GM12865 (cell line): ENCODE results near the gene MRPL28.
"Not testable (repeated sequence)": the region's sequence is repeated elsewhere in the genome, so short reads cannot be mapped to it uniquely, and the experiment has no call there.

Experiments used
- DNase-seq: peaks from one replicate; pipeline ENCODE4 v3.0.0; 2010; ENCODE audit warnings: low read depth
- H3K4me3 ChIP-seq: 2 replicates; pipeline ENCODE4 v1.5.1; 2011; ENCODE audit warnings: mild to moderate bottlenecking, low read depth, low read length, control low read depth
- TF ChIP-seq, protein P1 (sequence below): IDR thresholded peaks from 2 replicates; pipeline ENCODE4 v1.5.1; 2011; ENCODE audit warnings: low read length, control low read depth, low read depth, inconsistent platforms; ENCODE audit not compliant: insufficient read depth; ENCODE audit errors: missing control alignments

MRPL28 gene

DNA sequence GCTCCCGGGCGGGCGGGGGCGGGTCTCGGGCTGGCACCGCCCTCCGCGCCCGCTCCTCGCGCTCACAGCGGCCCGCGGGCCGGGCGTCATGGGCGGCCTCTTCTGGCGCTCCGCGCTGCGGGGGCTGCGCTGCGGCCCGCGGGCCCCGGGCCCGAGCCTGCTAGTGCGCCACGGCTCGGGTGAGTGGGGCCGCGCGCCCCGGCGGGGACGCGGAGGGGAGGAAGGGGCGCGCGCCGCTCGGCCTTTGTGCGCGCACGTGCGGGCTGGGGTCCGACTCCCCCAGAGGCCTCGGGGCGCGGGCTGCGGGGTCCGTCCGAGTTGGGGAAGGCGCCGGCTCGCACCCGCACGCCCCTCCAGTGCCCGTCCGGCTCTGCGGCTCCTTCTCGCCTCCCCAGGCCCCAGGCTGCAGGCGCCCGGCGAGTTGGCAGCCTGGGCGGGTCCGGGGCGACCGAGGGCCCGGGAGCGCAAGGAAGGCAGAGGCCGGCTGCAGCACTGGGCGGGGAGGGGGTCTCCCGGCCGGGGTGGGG, 26.9 kb upstream of the MRPL28 start, which contains the start of gene NME4:
NME4 (plus strand) TSS at position 65 of the 527 bp plus-strand sequence; CDS start at position 89, 24 bp downstream.
- TF ChIP-seq, protein P1, sequence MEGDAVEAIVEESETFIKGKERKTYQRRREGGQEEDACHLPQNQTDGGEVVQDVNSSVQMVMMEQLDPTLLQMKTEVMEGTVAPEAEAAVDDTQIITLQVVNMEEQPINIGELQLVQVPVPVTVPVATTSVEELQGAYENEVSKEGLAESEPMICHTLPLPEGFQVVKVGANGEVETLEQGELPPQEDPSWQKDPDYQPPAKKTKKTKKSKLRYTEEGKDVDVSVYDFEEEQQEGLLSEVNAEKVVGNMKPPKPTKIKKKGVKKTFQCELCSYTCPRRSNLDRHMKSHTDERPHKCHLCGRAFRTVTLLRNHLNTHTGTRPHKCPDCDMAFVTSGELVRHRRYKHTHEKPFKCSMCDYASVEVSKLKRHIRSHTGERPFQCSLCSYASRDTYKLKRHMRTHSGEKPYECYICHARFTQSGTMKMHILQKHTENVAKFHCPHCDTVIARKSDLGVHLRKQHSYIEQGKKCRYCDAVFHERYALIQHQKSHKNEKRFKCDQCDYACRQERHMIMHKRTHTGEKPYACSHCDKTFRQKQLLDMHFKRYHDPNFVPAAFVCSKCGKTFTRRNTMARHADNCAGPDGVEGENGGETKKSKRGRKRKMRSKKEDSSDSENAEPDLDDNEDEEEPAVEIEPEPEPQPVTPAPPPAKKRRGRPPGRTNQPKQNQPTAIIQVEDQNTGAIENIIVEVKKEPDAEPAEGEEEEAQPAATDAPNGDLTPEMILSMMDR, result no peak
- H3K4me3 ChIP-seq, result peak within 1 kb of the TSS; percentile 69
- peak; percentile 58 for DNase-seq

DNA sequence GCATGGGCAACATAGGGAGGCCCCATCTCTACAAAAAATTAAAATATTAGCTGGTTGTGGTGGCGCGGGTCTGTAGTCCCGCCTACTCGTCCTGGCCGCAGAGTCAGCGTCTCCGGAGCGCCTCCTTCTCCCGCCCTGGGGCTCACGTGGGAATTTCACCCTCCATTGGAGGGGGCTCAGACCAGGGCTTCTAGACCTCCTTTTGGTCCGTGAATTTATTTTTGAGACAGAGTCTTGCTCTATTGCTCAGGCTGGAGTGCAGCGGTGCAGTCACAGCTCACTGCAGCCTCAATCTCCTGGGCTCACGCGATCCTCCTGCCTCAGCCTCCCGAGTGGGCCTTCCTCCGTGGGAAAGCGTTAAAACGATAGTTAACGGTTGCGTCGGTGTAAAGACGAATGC, 26.3 kb upstream of the MRPL28 start:
- peak; percentile 59 for DNase-seq
- TF ChIP-seq, protein P1, result no peak
- H3K4me3 ChIP-seq, result peak overlapping the region; percentile 69

DNA sequence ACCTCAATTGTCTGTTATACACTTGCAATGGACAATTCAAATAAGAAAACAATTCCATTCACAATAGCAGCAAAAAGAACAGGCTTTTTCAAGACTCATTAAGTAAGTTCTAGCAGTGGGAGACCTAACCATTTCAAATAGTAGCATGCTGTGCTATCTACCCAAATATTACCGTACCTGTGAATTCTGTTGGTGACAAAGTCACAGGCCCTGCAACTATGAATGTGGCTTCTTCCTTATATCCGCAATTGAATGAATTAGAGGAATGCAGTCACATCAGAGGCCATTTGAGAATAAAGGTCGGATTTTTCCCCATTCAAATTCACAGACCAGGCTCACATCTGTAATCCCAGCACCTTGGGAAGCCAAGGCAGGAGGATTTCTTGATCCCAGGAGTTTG, 25.9 kb upstream of the MRPL28 start:
- H3K4me3 ChIP-seq, result peak overlapping the region; percentile 69
- DNase-seq, result no peak
- TF ChIP-seq, protein P1, result no peak

DNA sequence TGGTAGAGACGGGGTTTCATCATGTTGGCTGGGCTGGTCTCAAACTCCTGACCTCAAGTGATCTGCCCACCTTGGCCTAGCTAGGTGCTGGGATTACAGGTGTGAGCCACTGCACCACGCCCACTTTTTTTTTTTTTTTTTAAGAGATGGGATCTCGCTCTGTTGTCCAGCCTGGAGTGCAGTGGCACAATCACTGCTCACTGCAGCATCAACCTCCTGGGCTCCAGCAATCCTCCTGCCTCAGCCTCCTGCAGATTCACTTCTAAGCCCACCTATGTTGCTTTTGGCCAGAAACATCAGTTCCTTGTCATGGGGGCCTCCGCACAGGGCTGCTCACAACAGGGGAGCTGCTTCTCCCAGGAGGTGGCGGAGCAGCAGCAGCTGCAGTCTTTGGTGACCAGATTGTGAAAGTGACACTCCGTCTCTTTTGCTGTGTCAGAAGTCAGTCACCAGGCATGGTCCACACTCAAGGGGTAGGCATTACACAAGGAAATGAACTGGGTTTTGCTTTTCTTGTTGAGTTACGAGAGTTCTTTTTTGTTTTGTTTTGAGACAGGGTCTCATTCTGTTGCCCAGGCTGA, 22.2 kb upstream of the MRPL28 start:
- TF ChIP-seq, protein P1, result no peak
- peak; percentile 50 for DNase-seq
- H3K4me3 ChIP-seq, result no peak overlapping the region

DNA sequence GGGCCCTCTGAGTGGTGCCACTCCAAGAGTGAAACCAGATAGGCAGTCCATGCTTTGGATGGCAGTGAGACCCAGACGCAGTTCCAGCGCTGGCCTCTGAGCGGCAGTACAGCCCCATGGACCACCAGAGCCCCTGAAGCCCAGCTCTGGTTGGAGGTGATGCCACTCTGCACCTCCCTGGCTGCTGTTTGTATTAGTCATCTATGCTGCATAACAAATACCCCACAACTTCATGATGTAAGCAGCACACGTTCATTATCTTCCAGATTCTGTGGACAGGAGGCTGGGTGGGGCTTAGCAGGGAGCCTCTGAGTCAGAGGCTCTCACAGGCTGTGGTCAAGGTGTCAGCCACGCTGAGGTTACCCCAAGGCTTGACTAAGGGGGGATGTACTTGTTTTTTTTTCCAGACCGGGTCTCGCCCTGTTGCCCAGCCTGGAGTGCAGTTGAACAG, 21.6 kb upstream of the MRPL28 start:
- peak; percentile 75 for DNase-seq
- no peak overlapping the region for H3K4me3 ChIP-seq
- TF ChIP-seq, protein P1, result peak; percentile 87

DNA sequence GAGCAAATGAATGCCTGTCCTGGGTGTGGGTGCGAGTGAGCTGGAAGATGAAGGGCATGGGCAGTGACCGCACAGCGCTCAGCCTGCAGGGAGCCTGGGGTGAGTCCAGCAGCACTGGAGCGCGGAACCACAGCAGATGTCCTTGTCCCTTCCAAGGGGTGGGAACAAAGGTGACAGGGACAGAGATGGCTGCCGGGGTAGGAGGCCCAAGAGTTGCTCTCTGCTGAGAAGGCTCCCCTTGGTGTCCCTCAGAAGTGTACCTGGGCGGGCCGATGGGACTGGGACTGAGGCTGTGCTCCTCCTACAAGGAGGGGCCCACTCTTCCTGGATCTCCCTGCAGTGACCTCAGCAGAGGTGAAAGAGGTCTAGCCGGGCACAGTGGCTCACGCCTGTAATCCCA, 19.0 kb upstream of the MRPL28 start:
- H3K4me3 ChIP-seq, result no peak overlapping the region
- no peak for DNase-seq
- TF ChIP-seq, protein P1, result no peak

DNA sequence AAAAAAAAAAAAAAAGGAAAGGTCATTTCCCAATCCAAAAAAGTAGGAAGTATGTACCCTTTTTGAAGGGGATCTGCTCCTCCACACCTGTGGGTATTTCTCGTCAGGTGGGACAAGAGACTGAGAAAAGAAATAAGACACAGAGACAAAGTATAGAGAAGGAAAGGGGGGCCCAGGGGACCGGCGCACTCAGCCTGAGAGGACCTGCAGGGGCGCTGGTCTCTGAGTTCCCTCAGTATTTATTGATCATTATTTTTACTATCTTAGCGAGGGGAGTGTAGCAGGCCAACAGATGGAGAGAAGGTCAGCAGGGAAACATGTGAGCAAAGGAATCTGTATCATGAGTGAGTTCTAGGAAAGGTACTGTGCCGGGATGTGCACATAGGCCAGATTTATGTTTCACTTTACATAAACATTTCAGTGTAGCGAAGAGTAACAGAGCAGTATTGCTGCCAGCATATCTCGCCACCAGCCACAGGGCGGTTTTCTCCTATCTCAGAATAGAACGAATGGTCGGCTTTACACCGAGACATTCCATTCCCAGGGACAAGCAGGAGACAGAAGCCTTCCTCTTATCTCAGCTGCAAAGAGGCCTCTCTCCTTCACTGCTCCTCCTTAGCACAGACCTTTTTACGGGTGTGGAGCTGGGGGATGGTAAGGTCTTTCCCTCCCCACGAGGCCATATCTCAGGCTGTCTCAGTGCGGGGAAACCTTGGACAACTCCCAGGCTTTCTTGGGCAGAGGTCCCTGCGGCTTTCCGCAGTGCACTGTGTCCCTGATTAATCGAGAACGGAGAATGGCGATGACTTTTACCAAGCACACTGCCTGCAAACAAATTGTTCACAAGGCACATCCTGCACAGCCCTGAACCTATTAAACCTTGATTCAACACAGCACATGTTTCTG, 17.7 kb upstream of the MRPL28 start:
- H3K4me3 ChIP-seq, DNase-seq: not testable (repeated sequence)
